T-helper 2 cell treated with Interferon-gamma antibody and Interleukin-4, amounts not matched to agents 100 ng/mL and 5 ng/mL, for 36 hours (primary cell): ENCODE data around the gene LHFPL3. TPM values are rescaled to one million over a fixed set of nuclear protein-coding genes. Genes with fewer than 3 reads are reported as not detected.
"Not testable (repeated sequence)": the region's sequence is repeated elsewhere in the genome, so short reads cannot be mapped to it uniquely, and the experiment has no call there.

Experiments used
- intact Hi-C: fragments of 100-400 bp; cut with micrococcal nuclease; formaldehyde crosslinking; loops from one replicate; pipeline ENCODE4 v1.15.1; 2023
- total RNA-seq: library from RNA; stranded (reverse); gene quantifications from 2 replicates; pipeline ENCODE4 v1.2.3, GENCODE V29; 2022

The LHFPL3 gene
- not detected in 2 replicates for total RNA-seq

DNA sequence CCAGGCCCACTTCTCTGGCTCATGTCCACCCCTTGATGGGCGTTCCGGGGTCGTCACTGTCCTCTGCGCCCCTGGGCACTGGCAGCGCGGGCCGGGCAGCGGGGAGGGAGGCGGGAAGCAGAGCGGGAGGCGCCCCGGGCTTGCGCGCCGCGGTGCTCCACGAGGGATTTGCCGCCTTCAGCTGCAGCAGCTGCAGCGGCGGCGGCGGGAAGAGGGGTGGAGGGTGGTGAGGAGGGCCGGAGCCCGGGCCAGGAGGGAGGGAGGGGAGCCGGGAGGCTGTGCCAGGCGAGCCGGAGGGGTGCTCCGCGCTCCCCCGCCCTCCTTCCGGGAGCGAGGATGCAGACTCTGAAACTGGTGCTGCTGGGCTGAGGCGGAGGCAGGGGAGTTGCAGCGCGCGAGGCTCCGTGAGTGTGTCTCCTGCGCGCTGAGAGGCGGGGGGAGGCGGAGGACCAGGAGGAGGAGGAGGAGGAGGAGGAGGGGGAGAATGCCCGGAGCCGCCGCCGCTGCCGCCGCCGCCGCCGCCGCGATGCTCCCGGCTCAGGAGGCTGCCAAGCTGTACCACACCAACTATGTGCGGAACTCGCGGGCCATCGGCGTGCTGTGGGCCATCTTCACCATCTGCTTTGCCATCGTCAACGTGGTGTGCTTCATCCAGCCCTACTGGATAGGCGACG lies at the start of gene LHFPL3:
LHFPL3 (plus strand) TSS at position 308 of the 674 bp plus-strand sequence.
- intact Hi-C loops, result no loop called here

GRCh38 chr7:104281685-104282084 lies 46.7 kb upstream of the LHFPL3 start:
- intact Hi-C loops, result not testable (repeated sequence)

DNA sequence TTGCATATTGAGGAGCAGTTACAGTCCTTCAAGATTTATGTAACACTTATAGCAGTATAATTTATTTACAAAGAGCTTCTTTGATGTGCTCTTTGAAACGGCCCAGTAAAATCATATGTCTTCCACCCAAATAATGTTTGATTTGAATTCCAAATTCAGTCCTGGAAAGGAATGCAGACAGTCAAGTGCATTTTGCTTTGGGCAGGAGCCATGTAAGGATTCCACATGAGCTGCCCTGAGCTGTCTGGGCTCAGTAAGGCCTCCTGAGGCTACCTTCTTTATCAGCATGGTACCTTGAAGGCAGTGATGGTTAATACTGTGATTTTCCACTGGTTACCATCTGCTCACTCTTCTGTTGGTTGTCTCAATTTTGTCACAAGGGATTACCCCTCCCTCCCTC lies 41.6 kb upstream of the LHFPL3 start:
- intact Hi-C loops, result no loop called here

- intact Hi-C loops, result no loop called here
Measured at GRCh38 chr7:104288137-104288536, 40.3 kb upstream of the LHFPL3 start.

DNA sequence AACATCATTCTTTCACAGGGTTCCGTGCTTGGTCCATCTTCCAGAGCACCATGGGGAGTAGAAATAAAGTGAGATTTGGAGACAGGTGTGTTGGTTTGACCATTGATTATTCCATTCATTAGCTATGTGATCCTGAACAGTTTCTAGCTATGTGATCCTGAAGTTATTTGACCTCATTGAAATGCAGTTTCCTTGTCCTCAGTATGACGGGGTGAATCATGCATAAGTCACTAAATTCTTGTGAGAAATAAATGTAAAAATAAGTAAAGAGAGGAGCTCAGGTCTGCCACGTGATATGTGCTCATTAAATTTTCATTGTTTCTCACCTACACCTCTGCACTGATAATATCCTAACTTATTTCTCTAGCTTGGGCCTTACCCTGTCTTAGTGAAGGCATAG lies 34.1 kb upstream of the LHFPL3 start:
- intact Hi-C loops, result no loop called here

DNA sequence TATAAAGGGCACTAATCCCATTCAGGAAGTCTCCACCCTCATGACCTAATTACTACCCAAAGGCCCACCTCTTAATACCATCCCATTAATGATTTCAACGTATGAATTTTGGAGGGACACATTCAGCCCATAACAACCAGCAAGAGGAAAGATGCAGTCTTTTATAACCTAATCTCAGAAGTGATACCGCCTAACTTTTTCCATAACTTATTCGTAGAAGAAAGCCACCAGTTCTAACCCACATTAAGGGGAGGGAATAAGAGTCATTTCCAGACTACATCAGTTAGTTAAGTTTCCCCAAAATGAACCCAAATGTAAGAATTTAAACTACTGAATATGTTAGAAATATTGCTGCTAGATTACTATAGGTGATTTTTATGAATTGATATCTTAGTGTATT lies 32.1 kb upstream of the LHFPL3 start:
- intact Hi-C loops, result no loop called here

DNA sequence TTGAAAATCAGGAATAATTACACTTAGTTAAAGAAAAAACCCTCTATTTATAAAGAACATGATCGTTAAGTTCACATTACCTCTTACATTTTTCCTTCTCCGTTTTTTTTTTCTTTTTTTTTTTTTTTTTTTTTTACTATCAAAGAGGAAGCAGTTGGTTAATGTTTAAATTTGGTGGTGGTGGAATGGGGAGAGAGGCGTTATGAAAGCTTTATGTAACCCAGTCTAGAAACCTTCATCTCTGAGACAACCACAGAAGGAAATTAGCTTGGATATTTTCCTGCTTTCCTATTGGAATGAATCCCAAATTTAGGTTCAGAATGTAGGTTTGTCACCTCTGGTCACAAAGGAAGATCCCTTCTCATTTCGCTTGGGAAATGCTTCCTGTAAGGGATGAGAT lies 31.5 kb upstream of the LHFPL3 start:
- intact Hi-C loops, result no loop called here

GRCh38 chr7:104299323-104299722 lies 29.1 kb upstream of the LHFPL3 start:
- intact Hi-C loops, result no loop called here

DNA sequence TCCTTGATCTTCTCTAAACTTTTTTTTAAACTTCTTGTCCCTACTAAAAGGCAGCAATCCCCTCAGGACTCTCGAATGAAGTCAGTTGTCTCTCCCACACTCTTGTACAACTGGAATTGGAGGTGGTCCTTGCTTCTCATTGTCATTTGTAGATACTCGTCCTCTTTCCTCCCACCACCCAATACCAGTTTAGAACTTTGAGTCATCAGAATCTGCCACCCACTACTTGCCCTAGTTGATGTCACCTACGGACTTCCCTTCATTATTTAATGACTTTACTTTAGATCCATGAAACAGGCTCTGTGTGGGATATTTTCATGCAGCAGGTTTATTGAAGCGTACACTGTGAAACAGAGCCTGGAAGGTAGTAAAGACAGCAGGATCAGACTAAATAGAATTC lies 28.6 kb upstream of the LHFPL3 start:
- intact Hi-C loops, result no loop called here

DNA sequence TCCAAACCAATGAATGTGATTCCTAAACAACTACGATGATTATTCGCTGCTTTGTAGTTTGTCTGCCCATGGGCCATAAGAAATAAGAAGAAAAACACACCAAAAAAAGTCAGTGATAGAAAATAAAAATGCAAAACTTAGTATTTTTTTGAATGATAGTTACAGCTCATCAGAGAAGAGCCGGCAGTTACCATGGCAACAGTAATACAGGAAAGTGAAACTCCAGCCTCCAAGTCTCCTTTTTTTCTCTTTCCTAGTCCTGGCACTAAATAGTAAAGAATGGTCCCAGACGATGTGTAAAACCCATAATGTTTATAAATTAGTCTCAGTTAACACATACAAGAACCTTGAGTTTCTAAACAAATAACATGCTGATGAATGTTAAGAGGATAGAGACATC lies 21.6 kb upstream of the LHFPL3 start:
- intact Hi-C loops, result no loop called here

- intact Hi-C loops, result no loop called here
Measured at GRCh38 chr7:104317948-104318629, 10.3 kb upstream of the LHFPL3 start.

DNA sequence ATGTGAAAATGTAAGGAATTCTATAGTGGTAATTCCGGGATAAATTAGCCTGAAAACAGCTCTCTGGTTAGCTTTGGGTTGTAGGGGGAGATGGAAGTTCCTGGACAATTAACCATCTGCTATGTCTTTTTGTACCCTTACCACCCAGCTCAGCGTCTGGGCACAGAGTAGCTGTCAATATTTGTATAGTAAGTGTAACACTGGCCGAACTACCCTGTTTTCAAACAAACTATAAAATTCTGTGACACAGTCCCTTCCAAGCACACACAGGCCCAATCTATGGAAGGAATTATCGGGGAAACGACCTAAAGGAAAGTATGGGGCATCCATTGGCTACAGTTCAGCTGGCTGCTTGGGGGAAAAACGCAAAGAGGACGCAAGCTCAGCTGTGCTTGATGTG lies 869 bp upstream of the LHFPL3 start:
- intact Hi-C loops, result no loop called here

DNA sequence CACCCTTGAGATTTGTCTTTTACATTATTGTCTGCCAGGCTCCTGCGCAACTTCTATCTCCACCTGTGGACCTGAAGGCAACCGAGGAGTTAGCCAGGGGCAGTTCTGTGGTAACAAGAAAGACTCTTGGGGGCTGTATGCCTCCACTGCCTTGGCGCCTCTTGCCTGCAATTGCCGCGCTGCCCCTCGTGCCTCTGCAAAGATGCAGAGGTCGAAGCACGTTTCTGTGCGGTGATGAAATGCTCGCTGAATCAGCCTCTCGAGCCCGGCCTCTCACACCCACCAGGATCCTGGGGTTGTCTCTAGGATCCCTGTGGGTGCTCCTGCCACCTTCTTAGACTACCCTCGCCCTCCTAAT lies 486 bp upstream of the LHFPL3 start:
- intact Hi-C loops, result no loop called here

GRCh38 chr7:104328970-104329825 lies 795 bp downstream of the LHFPL3 start:
- intact Hi-C loops, result no loop called here

- intact Hi-C loops, result no loop called here
Measured at GRCh38 chr7:104341546-104341945, 13.1 kb downstream of the LHFPL3 start.

DNA sequence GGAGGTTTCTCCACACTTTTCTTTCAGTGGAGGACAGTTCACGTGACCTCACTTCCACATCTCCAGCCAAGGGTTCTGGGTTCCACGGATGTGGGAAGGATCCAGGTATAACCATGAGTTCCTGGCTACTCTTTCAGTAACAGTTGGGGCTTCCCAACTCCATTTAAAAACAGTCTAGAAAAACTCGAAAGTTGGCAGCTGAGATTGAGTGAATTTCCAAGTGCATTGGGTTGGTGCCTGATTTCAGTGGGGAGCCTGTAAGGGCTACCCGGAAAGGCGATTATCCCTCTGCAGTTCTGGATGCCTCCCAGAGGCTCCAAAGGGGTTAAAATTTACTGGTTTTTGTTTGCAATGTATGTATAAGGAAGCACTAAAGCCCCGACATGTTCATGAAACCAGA lies 24.3 kb downstream of the LHFPL3 start:
- intact Hi-C loops, result no loop called here

- intact Hi-C loops, result no loop called here
Measured at GRCh38 chr7:104357166-104357565, 28.8 kb downstream of the LHFPL3 start.

GRCh38 chr7:104358446-104359132 lies 30.2 kb downstream of the LHFPL3 start:
- intact Hi-C loops, result no loop called here

DNA sequence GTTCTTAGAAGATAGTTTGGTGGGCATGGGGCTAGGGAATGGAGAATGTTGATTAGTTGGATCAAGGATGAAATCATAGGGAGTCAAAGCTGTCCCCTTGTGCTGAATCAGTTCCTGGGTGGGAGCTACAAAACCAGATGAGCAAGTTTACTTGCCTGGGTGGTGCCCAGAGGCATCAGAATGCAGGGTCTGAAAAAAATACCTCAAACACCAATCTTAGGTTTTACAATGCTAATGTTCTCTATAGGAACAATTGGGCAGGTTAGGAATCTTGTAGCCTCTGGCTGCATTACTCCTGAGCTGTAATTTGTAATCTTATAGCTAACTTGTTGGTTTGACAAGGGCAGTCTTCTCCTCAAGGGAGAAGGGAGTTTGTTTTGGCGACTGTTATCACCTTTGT lies 34.4 kb downstream of the LHFPL3 start:
- intact Hi-C loops, result no loop called here

DNA sequence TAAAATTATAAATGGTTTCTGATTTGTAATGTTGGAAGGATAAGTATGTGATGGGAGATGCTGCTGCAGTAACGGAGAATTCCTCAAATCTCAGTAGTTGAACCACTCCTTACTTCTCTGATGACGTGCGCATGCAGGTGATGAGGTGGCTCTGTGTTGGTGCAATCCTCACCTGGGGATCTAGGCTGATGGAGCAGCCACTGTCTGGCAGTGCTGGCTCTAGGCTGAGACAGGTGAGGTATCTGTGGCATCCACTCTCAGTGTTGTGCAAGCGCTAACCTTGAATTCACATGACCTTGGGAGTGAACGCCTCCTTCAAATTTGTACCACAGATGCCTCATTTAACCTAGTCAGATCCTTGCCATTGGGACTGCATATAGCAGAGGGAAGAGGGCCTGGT lies 35.0 kb downstream of the LHFPL3 start:
- intact Hi-C loops, result no loop called here

DNA sequence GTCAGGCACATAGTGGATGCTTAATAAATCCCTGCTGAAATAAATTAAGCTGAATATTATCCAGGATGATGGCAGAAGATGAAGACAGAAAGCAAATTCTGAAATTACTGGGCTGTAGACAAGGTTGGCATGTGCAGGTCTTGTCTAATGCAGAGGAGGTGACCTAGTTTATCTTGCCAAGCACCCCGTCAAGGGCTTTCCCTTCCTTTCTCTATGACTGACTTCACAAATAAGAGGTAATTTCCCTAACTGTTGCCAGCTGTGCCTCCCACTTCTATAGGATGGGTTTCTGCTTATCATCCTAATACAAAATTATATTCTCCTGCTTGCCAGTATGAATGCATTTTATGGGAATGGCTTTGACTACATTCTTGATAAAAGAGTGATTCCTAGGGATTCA lies 38.0 kb downstream of the LHFPL3 start:
- intact Hi-C loops, result no loop called here

GRCh38 chr7:104367926-104368325 lies 39.5 kb downstream of the LHFPL3 start:
- intact Hi-C loops, result no loop called here
